BE2C (cell line): ENCODE measurements around the gene MT1F.

Experiments used
- DNase-seq: peaks from one replicate; pipeline ENCODE4 v3.0.0-alpha.2; 2020
- H3K27me3 ChIP-seq: fragments of 250-450 bp; sonication (Bioruptor Pico); 2 replicates; pipeline ENCODE4 v1.5.1; 2020; ENCODE audit warnings: mild to moderate bottlenecking
- H3K36me3 ChIP-seq: fragments of 250-450 bp; sonication (Bioruptor Pico); 2 replicates; pipeline ENCODE4 v1.5.1; 2020; ENCODE audit warnings: mild to moderate bottlenecking
- H3K4me1 ChIP-seq: fragments of 250-450 bp; sonication (Bioruptor Pico); 2 replicates; pipeline ENCODE4 v1.5.1; 2020
- H3K4me3 ChIP-seq: 2 replicates; pipeline ENCODE4 v1.5.1; 2011; ENCODE audit warnings: low read depth, low read length
- H3K9me3 ChIP-seq: fragments of 250-450 bp; sonication (Bioruptor Pico); 2 replicates; pipeline ENCODE4 v1.5.1; 2020
- TF ChIP-seq, protein P1 (sequence below): IDR thresholded peaks from 2 replicates; pipeline ENCODE4 v1.5.1; 2012; ENCODE audit warnings: mild to moderate bottlenecking, low read depth, low read length

Gene MT1F

DNA sequence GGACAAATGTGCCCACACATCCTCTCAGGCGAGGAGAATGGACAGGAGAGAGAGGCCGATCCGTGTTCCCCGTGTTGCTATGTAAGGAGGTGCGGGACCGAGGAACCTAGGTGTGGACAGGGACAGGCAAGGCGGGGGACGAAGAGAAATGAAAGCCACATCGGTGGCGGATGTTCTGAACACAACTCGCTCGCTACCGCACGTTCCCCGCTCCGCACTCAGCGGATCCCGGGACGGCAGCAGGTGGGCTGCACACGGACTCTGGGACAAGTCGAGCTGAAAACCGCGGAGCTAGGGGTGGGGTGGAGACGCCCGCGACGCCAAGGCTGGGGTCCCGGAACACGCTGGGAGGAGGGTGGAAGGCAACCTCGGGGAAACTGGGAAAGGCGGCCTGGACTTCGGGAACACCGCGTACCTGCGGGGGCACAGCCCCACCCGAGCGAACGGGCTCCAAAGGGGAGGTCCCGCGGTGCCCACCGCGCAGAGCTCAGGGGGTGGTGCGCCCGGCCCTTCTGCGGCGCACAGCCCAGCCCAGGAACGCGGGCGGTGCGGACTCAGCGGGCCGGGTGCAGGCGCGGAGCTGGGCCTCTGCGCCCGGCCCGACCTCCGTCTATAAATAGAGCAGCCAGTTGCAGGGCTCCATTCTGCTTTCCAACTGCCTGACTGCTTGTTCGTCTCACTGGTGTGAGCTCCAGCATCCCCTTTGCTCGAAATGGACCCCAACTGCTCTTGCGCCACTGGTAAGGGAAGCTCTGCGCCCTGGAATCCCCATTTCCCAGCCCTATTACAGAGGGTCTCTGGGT, 32.4 kb upstream of the MT1F start, which contains the start of gene MT1E:
MT1E (plus strand) TSS at position 642 of the 803 bp plus-strand sequence; CDS start at position 713, 71 bp downstream.
- Histone ChIP-seq H3K9me3 (no peaks in the 10 kb centered on the region), H3K27me3 (peaks cover 12% of the 10 kb centered on the region), H3K36me3 (no peaks in the 10 kb centered on the region), H3K4me3 (no peak within 1 kb of the TSS), H3K4me1 (peaks cover 2% of the 10 kb centered on the region; the same call in 1 of the 2 replicates)
- no peak for DNase-seq
- TF ChIP-seq, protein P1, sequence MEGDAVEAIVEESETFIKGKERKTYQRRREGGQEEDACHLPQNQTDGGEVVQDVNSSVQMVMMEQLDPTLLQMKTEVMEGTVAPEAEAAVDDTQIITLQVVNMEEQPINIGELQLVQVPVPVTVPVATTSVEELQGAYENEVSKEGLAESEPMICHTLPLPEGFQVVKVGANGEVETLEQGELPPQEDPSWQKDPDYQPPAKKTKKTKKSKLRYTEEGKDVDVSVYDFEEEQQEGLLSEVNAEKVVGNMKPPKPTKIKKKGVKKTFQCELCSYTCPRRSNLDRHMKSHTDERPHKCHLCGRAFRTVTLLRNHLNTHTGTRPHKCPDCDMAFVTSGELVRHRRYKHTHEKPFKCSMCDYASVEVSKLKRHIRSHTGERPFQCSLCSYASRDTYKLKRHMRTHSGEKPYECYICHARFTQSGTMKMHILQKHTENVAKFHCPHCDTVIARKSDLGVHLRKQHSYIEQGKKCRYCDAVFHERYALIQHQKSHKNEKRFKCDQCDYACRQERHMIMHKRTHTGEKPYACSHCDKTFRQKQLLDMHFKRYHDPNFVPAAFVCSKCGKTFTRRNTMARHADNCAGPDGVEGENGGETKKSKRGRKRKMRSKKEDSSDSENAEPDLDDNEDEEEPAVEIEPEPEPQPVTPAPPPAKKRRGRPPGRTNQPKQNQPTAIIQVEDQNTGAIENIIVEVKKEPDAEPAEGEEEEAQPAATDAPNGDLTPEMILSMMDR, result no peak

- Histone ChIP-seq H3K4me1 (peaks cover 2% of the 10 kb centered on the region; the same call in 1 of the 2 replicates), H3K9me3 (no peaks in the 10 kb centered on the region), H3K4me3 (no peak overlapping the region), H3K36me3 (no peaks in the 10 kb centered on the region), H3K27me3 (peaks cover 13% of the 10 kb centered on the region)
- DNase-seq, result no peak
- TF ChIP-seq, protein P1, result no peak
Observed at GRCh38 chr16:56625943-56626654, 31.7 kb upstream of the MT1F start.

GRCh38 chr16:56626685-56627084, 31.1 kb upstream of the MT1F start:
- TF ChIP-seq, protein P1, result no peak

DNA sequence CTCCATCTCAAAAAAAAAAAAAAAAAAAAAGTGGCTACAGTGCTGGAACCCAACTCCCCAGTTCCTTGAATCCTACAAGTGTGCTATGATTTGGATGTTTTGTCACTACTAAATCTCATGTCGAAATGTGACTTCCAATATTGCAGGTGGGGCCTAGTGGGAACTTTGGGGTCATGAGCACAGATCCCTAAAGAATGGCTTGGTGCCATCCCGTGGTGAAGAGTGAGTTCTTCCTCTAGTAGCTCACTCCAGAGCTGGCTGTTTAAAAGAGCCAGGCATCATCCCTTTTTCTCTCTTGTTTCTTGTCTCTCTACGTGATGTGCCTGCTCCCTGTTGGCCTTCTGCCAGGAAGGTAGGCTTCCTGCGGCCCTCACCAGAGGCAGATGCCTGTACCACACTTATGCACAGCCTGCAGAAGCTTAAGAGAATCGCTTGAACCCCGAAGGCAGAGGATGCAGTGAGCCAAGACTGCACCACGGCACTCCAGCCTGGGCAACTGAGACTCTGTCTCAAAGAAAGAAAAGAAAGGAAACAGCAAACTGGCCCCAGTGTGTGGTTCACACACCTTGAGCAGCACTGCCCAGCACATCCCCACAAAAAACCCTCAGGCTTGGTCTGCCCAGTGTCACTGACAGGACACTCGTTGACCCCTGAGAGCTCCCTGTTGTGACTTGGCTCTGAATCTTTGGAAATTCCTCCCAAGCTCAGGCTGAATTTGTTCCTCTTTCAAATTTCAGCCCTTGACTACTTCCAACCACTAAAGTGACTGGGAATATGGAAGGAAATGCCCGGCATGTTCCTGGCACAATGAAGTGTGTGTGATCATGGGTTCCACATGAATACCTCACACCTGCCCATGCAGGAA, 29.0 kb upstream of the MT1F start:
- Histone ChIP-seq H3K27me3 (peaks cover 37% of the 10 kb centered on the region), H3K4me1 (peaks cover 2% of the 10 kb centered on the region; the same call in 1 of the 2 replicates), H3K9me3 (no peaks in the 10 kb centered on the region), H3K36me3 (no peaks in the 10 kb centered on the region), H3K4me3 (no peak overlapping the region)
- TF ChIP-seq, protein P1, result no peak
- no peak for DNase-seq

More at GRCh38 chr16:56626685-56627084, 31.1 kb upstream of the MT1F start:
- DNase-seq, result no peak
- Histone ChIP-seq H3K9me3 (no peaks in the 10 kb centered on the region), H3K36me3 (no peaks in the 10 kb centered on the region), H3K27me3 (peaks cover 19% of the 10 kb centered on the region), H3K4me1 (peaks cover 2% of the 10 kb centered on the region; the same call in 1 of the 2 replicates), H3K4me3 (no peak overlapping the region)

DNA sequence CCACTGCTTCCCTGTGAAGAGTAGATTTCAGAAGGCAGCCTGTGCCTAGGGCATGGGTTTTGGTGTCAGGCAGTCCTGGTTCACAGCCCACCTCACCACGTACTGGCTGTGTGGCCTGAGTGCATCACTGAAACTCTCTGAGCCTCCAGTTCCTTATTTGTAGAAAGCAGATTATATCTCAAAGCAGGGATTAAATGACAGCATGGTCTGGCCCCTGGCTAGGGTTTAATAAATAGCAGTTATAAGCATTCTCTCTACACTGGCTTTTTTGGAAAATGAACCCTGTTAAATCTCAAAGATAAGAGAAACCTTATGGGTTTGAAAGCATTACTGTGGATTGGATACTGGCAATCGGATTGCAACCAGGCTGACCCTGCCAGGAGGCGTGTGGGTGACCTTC, 28.2 kb upstream of the MT1F start:
- no peaks in the 10 kb centered on the region for H3K9me3 ChIP-seq
- H3K36me3 ChIP-seq, result no peaks in the 10 kb centered on the region
- H3K4me3 ChIP-seq, result no peak overlapping the region
- TF ChIP-seq, protein P1, result no peak
- H3K4me1 ChIP-seq, result peaks cover 2% of the 10 kb centered on the region; the same call in 1 of the 2 replicates
- peaks cover 45% of the 10 kb centered on the region for H3K27me3 ChIP-seq
- no peak for DNase-seq
